ENCODE measurements around the gene GDF9.
A peak's percentile ranks its signal among the peaks of the same experiment; 100 is the strongest.
"Not testable (repeated sequence)": the region's sequence is repeated elsewhere in the genome, so short reads cannot be mapped to it uniquely, and the experiment has no call there.

GDF9 gene

GRCh38 chr5:132867046-132867451 is 780 bp upstream of the GDF9 start:
- DNase-seq (ENCODE audit: low read depth): no peak
- no peak for TF ChIP-seq CTCF (IDR thresholded peaks at IDR 0.05; ENCODE audit: control insufficient read depth, insufficient read depth, low read depth, low read length, missing control alignments)
- peak overlapping the region; percentile 76 for H3K4me3 ChIP-seq (ENCODE audit: control insufficient read depth, low read depth, low read length)

- peak overlapping the region; percentile 76 for H3K4me3 ChIP-seq (ENCODE audit: control insufficient read depth, low read depth, low read length)
- DNase-seq (ENCODE audit: low read depth): no peak
- no peak for TF ChIP-seq CTCF (IDR thresholded peaks at IDR 0.05; ENCODE audit: control insufficient read depth, insufficient read depth, low read depth, low read length, missing control alignments)
These were observed 464 bp downstream of the GDF9 start for GRCh38 chr5:132865668-132866341.

GRCh38 chr5:132860742-132861141 is 5.5 kb downstream of the GDF9 start:
- H3K4me3 ChIP-seq (ENCODE audit: control insufficient read depth, low read depth, low read length): no peak overlapping the region
- TF ChIP-seq CTCF (IDR thresholded peaks at IDR 0.05; ENCODE audit: control insufficient read depth, insufficient read depth, low read depth, low read length, missing control alignments): no peak
- no peak for DNase-seq (ENCODE audit: low read depth)

GRCh38 chr5:132859889-132860437 is 6.3 kb downstream of the GDF9 start:
- TF ChIP-seq CTCF (IDR thresholded peaks at IDR 0.05; ENCODE audit: control insufficient read depth, insufficient read depth, low read depth, low read length, missing control alignments): no peak
- DNase-seq (ENCODE audit: low read depth): no peak
- H3K4me3 ChIP-seq (ENCODE audit: control insufficient read depth, low read depth, low read length): no peak overlapping the region

GRCh38 chr5:132856011-132856410 is 10.3 kb downstream of the GDF9 start:
- H3K4me3 ChIP-seq (ENCODE audit: control insufficient read depth, low read depth, low read length): no peak overlapping the region
- no peak for DNase-seq (ENCODE audit: low read depth)
- no peak for TF ChIP-seq CTCF (IDR thresholded peaks at IDR 0.05; ENCODE audit: control insufficient read depth, insufficient read depth, low read depth, low read length, missing control alignments)

- DNase-seq (ENCODE audit: low read depth); H3K4me3 ChIP-seq (ENCODE audit: control insufficient read depth, low read depth, low read length): not testable (repeated sequence)
These were observed 11.3 kb downstream of the GDF9 start for GRCh38 chr5:132854992-132855391.

GRCh38 chr5:132854301-132854700 is 12.0 kb downstream of the GDF9 start:
- DNase-seq (ENCODE audit: low read depth): no peak
- no peak for TF ChIP-seq CTCF (IDR thresholded peaks at IDR 0.05; ENCODE audit: control insufficient read depth, insufficient read depth, low read depth, low read length, missing control alignments)
- H3K4me3 ChIP-seq (ENCODE audit: control insufficient read depth, low read depth, low read length): no peak overlapping the region

Measured in AG09309 (cell line).